Astrocyte of the hippocampus (primary cell): ENCODE results near the gene PBXIP1.
"Not testable (repeated sequence)": the region's sequence is repeated elsewhere in the genome, so short reads cannot be mapped to it uniquely, and the experiment has no call there.

ENCODE experiments used
- DNase-seq: peaks from one replicate; pipeline ENCODE4 v3.0.0; 2011; ENCODE audit warnings: low read depth, low spot score

The PBXIP1 gene

DNA sequence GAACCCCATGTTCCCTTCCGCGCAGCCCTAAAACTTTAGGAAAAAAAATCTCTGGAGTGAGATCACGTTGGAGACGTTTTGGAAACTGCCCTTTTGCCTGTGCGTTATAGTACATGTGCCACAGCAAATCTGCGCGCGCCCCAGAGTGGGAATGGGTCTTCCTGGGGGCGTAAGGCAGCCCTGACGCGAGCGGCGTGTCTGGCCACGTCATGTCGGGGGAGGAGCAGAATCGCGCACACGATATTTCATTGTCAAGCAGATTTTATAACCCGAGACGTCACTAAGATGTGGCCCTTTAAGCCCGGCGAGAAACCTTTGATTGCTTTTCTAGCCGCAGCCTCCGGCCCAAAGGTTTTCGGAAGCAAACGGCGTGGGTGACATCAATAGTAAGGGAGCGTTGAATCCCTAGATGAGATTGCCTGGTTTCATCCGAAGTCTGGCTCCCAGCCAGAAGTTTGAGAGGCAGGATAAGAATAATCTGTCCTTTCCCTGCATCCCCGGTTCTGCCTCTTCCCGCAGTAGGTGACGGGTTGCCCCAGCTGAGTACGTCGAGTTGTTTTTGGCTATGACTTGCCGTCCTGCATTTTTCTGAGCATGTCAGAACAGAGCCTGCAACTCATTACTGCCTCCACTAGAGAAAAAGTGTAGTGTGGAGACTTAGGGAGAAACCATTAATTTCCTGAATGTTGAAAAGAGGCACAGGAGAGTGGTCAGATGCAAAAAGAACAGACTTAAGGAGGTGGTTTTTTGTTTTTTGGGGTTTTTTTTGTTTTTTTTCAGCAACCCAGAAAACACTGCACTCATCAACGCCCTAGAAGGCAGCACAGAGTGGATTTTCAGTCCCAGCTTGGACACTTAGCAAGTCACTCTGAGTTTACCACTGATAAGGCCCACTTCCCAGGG lies 18.6 kb downstream of the PBXIP1 start:
- DNase-seq = peak; percentile 97

DNA sequence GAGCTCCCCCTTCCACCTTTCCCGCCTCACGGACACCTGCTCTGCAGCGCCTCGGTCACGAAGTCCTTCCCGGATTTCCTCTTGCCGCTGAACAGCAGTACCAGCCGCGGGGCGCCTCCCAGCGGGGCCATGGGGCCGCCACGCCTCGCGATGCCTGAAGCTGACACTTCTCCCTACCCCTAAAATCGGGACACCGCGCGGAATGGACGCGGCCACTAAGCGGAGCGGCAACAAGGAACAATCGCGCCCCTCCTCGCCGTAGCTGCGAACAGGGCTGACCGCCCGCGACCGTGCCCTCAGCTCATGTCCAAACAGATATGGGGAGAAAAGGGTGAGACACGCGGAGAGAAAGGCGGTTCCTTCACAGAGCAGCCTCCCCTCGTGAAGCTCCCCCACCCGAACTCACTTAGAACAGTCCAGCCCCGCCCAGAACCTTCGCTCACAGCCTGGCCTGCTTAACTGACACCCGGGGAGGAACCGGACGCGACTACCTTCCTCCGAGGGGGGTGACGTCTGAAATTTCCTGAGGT lies 19.3 kb downstream of the PBXIP1 start, which contains the start of gene PMVK:
Gene PMVK (minus strand): TSS at position 165 of the 530 bp plus-strand sequence. CDS start 34 bp downstream, at position 131.
- DNase-seq = peak; percentile 97

DNA sequence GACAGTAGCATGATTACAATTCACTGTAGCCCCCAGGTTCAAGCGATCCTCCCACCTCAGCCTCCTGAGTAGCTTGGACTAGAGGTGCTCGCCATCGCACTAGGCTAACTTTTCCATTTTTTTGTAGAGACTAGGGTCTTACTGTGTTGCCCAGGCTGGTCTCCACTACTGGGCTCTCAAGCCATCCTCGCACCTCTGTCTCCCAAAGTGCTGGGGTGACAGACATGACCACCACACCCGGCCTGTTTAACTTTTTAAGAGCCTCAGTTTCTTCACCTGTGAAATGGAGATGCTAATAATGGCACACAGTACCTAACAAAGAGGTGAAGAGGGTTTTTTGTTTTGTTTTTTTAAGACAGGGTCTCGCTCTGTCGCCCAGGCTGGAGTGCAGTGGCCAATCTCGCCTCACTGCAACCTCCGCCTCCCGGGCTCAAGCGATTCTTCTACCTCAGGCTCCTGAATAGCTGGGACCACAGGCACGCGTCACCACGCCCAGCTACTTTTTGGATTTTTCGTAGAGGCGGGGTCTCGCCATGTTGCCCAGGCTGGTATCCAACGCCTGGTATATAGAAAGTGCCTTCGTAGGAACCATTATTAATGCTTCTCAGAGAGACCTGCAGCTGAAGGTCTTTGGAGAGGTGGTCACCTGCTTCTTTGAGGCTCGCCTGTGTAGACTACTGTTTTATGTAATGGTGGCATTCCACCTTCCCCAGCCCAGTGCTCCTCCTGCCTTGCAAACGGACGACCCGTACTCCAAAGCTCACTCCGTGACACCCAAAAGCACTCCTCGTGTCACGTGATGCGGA lies 19.9 kb downstream of the PBXIP1 start:
- DNase-seq = no peak

DNA sequence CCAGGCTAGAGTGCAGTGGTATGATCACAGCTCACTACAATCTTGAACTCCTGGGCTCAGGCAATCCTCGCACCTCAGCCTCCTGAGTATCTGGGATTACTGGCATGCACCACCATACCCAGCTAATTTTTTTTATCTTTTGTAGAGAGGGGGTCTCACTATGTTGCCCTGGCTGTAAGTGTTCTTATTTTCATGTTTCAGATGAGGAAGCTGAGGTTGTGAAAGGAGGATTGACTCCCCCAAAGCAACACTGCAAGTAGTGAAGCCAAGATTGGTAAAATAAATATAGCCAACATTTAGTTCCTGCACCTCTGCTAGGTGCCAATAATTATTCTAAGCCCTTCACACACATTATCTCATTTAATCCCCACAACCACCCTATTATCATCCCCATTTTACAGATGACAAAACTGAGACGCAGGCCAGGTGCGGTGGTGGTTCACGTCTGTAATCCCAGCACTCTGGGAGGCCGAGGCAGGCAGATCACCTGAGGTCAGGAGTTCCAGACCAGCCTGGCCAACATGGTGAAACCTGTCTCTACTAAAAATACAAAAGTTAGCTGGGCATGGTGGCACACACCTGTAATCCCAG lies 21.4 kb downstream of the PBXIP1 start:
- no peak for DNase-seq

DNA sequence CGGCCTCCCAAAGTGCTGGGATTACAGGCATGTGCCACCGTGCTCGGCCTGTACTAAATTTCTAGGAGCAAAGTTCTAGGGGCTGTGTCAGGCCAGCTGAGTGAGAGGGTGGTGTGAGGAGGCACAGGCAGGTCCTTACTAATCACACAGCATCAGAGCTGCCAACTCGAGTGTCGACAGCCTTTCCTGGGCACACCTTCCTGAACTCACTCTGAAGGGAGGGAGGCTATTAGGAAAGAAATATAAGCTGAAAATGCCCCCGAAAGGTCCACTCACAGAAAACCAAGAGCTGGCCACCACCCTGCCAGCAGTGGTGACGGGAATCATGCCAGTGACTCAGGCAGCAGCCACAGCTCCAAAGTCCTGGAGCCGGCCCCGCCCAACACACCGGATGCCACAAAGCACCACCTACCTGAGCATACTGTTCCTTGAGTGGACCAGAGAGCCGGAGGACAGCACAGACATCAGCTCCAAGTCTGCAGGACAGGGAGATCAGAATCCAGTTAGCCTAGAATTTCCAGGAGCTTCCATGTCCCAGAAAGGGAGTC lies 23.9 kb downstream of the PBXIP1 start:
- DNase-seq = peak; percentile 61

DNA sequence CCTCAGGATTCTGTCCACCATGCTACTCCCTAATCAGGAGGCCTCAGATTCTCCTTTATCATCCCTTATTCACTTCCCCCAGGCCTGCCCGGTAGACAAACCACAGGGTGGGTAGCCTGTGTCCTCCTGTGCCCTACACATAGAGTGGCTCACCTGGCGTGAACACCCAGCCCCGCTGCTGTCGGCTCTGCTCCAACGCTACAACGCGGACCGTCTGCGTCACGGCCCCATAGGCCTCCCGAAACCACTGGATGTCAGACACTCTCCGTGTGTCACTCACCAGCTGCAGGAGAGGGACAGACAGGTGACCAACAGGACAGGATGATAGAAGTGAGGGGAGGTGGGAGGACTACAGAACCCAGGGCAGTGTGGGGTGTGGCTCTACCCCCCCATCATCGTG lies 29.7 kb downstream of the PBXIP1 start:
- DNase-seq = no peak

DNA sequence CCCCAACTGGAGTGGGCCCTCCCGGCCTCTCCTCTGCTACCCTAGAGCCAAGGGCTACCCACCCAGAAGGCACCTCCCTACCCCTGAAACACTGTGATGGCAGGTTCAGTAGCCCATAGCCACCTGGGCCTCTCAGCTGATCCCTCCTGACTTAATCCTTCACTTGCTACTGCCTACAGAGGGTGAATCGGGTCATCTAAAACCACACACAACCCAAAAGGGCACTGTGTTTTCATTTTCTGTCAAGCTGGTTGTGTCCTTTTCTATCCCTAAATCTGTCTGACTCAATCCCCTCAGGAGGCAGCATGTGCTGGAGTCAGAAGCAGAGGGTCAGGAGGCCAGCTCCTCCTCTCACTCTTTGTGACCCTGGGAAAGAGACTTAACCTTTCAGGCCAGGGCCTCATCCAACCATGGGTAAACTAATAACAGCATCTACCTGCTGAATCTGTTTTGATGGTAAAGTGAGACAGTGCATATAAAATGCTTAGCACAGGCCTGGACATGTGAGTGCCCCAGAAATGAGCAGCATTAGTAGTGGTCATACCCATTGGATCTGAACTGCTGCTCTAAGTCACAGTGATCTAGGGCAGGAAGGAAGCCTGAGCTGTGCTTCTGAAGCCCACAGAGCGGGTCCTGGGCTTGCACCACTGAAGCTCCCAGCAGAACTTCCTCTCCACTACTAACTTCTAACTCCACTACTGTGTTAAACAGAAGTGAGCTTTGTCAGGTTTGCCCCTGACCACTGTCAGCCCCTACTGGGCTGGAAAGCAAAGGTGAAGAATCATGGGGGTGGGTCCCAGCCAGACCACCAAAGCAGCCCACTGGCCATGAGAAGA lies 30.3 kb downstream of the PBXIP1 start:
- DNase-seq = no peak

DNA sequence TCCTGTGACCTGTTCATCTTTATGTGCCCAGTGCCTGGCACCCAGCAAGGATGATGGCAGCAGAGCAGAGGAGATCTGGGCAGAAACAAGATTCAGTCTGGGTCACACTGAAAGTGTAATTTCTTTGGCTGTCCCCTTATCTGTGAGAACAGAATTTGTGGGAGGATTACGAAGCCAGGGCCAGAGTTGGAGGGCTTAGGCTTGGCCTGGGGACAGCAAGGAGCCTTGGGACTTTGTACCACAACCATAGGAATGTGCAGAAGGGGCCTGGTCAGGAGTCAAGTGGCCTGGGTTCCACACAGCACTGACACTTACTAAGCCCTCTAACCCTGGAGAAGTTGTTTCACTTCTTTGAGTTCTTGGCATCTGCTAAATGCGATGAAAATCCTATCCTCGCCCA lies 32.2 kb downstream of the PBXIP1 start:
- DNase-seq = no peak

DNA sequence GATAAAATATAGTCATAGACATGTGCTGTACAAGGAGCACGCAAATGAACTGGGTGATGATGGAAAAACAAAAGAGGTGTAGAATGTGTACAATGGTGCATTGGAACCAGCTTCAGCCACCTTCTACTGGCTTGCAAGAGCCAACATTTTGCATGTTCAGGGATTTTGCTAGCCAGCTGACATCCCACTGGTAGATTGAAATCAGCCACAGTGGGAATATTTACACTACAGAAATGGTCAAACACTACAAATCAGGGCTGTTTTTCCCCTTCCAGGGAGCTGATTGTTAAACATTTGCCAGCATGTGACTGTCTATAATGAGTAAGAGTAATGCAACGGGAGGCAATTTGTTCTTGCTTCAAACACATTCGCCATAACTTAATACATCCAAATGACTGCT lies 42.6 kb downstream of the PBXIP1 start:
- no peak for DNase-seq

DNA sequence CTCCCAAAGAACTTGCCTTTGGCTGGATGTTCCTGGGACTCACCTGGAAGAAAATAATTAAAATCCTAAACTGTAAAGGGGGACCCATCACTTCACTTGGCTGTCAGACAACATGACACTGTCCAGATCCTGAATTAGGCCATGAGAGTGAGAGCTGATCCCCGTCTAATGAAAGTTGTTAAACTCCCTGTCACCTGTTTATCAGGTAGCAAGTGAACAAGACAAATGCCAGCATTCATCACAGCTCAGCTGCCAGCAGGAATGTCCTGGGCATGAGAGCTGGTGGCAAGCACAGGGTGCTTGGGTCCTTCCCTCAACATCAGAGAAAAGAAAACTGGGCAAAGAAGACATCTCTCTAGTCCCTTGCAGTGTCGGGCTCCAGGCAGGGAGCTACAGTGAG lies 43.1 kb downstream of the PBXIP1 start:
- no peak for DNase-seq

DNA sequence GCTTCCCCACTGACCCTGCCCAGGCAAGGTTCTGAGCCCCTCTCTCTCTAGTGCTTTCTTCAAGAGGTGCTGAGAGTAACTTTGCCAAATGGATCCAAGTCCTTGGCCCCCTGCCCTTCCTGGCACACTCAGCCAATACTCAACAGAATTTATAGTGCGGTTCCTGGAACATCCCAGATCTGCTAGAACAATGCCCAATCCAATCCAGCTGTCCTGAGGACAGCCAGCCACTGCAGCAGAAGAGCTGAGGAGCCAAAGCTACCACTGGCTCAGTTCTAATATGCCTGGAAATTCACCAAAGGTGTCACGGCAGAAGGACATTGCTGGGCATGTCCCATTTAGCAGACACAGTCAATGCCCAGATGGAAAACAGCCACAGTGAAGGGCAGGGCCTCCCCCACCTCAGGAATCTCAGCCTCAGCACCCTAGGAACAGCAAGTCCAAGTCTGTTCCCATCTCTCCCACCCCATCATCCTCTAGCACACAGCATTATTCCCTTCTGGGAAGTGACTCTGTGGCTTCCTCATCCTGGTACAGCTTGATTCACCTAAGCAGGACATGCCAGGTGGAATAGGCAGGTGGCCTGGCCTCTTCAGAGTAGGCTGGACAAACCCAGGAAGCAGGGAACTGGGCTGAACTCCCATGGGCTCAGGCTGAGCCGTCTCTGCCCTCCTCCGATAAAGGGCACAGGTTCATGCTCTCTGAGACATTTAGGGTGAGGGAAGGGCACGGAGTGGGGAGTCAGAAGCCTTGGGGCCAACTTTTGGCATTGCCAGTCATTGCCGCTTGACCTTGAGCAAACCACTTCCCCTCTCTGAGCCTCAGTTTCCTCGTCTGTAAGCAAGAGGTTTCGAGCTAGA lies 44.0 kb downstream of the PBXIP1 start:
- DNase-seq = no peak

DNA sequence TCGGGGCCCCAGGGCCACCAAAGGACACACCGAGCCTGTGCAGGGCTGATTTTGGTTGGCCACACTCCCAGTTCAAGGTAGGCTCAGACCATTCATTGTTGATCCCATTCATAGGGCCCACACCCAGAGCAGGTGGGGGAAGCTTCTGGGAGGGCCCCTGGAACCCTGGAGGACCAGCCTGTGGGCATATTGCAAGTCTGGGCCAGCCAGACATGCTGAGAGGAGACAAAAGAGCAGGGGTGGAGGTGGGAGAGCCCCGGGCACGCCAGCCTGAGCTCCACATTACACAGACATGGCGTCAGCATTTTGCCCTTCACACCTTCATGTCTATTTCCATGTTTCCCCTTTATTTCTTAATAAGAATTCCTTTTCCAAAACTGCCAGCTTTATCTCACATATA lies 45.0 kb downstream of the PBXIP1 start:
- no peak for DNase-seq

DNA sequence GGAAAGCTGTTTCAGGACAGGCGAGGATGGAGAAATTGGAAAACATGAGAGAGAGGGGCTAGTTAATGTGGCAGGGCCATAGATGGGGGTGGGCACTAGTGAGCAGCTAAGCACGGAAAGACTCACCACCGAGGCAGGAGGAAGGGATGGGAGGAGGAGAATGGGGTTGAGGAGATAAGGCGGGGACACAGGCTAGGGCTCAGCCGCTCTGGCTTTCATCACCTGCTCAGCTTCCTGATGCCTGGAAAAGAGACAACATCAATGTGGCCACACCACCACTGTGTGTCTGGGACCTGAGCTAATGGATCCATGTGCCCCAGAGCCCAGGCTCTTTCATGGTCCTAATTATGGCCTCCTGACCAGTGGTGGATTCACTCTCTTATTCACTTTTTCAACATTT lies 47.0 kb downstream of the PBXIP1 start:
- DNase-seq = no peak

DNA sequence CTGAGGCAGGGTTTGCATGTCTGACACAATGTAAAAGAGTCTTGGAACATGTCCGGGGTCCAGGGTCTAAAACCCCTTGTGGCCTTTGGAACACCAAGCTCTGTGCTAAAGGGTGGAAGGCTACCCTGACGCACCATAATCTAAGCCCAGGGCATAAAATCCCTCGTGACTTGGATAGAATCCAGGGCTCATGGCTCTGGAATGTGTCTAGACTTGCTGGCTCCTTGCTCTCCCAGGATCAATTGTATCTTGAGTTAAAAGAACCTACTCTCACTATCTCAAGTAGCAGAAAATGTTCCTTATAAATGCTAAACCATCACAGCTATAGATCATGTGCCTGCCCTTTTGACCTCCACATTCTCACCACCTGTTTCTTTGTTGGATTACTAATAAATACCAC lies 47.8 kb downstream of the PBXIP1 start:
- DNase-seq = not testable (repeated sequence)

DNA sequence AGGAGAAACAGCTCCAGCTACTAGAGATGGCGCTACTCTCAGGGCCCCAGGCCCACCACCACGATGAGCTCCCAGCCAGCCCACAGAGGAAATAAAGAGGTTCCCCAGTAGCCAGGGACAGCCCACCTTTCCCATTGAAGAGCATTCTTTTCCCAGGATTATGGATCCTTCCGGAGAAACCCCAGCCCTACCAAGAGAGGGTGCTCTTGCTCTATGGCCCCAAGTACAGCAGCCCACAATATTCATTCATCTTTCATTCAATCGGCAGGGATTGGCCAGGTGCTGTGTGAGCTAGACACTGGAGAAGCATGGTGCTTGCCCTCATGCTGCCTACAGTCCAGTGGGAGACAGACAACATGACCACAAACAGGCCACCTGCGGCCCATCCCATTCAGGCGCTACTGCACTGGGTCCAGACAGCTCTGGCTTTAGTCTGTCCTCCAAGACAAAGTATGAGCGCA lies 49.2 kb downstream of the PBXIP1 start:
- DNase-seq = no peak

DNA sequence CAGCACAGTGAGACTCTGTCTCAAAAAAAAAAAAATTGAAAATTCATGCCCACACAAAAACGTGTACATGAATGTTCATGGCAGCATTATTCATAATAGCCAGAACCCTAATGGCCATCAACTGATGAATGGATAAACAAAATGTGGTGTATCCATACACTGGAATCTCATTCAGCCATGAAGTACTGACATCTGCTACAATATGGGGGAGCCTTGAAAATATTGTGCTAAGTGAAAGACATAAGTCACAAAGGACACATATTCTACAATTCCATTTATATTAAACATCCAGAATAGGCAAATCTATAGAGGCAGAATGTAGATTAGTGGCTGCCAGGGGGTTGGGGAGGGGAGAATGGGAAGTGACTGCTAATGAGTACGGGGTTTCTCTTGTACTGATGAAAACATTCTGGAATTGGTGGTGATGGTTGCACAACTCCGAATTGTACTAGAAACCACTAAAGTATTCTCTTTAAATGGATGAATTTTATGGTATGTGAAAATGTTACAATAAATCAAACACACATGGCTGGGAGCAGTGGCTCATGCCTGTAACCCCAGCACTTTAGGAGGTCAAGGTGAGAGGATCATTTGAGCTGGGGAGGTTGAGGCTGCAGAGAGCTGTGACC lies 52.8 kb downstream of the PBXIP1 start:
- no peak for DNase-seq

DNA sequence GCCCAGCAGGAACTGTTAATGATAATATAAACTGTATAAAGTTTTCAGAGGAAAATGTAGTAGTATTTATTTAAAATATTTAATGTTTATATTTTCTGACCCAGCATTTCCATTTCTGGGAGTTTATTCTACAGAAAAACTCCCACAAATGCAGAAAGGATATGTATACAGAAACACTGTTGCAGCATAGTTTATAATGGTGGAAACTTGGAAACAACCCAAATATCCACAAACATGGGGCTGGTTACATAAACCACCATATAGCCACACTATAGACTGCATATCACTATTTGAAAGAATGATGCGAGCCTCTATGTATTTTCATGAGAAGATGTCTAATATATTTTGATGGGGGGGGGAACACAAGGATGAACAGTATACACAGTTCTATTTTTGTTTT lies 54.3 kb downstream of the PBXIP1 start:
- DNase-seq = no peak

DNA sequence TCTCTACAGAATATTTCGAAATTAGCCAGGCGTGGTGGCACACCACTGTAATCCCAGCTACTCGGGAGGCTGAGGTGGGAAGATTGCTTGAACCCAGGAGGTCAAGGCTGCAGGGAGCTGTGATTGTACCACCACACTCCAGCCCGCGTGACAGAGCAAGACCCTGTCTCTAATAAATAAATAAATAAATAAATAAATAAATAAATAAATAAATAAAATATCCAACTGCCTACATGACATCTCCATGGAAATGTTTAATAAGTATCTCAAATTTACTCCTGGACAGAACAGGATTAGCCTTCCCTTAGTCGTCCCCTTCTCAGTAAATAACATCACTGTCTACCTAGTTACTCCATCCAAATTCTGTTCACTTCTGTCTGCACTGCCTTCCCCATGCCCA lies 56.9 kb downstream of the PBXIP1 start:
- DNase-seq = no peak

DNA sequence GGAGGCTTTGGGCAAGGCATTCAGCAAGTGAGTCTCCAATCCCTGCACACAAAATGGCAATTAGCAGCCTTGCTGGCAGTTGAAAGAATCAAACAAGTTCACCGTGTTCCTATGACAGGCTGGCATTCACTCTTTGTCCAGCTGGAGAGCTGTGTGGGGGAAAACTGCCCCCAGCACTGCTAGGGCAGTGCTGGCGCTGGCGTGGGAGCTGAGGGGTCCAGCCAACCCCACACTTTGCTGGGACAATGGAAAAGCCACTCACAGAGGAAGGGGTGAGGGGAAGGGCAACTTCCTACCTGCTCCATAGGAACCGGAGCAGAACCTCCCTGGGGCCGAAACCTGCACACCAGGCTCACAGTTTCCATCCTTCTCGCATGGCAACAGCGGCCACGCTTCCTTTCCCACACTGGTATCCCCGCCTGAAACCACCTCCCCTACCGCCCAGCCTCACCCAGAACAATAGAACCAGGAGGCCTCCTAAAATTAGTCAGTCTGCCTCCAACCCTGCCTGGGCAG lies 59.1 kb downstream of the PBXIP1 start:
- DNase-seq = no peak
